ENCODE data around the gene MCC.

Gene MCC

DNA sequence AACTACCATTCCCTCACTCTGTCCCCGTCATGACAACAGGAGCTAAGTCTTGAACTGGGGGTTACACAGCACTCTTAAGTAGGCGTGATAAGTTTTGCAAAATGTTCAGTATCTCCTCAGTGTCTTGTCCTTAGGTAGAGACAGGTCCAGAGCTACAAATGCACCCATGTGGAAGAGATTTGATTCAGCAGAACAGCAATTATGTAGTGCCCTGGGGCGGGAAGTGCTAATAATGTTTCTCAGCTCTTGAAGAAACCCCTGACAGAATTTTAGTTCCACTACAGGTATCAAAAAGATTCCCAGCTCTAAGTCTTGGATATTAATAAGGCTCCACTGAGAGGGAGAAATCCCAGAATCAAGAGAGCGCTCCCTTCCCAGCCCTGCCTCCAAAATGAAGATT, 462.0 kb downstream of the MCC start:
- ATAC-seq, result no peak
- TF ChIP-seq TOX (CRISPR knock-in tag; IDR thresholded peaks at IDR 0.05; ENCODE audit: borderline replicate concordance) (no peak), ARNTL (CRISPR knock-in tag; IDR thresholded peaks at IDR 0.05; ENCODE audit: borderline replicate concordance, low read depth) (no peak), TCF4 (CRISPR knock-in tag; IDR thresholded peaks at IDR 0.05; ENCODE audit: borderline replicate concordance) (no peak), BACH2 (CRISPR knock-in tag; IDR thresholded peaks at IDR 0.05; ENCODE audit: borderline replicate concordance) (no peak), SNAI2 (CRISPR knock-in tag; IDR thresholded peaks at IDR 0.05) (no peak), ZFP3 (CRISPR knock-in tag; IDR thresholded peaks at IDR 0.05) (no peak), ESRRG (CRISPR knock-in tag; IDR thresholded peaks at IDR 0.05) (no peak), ZFP30 (CRISPR knock-in tag; IDR thresholded peaks at IDR 0.05) (no peak), ZNF8 (CRISPR knock-in tag; IDR thresholded peaks at IDR 0.05) (no peak), ISL1 (CRISPR knock-in tag; IDR thresholded peaks at IDR 0.05) (no peak), CSDC2 (CRISPR knock-in tag; IDR thresholded peaks at IDR 0.05) (no peak), OSR1 (CRISPR knock-in tag; IDR thresholded peaks at IDR 0.05) (no peak)
- TF ChIP-seq, protein P1, sequence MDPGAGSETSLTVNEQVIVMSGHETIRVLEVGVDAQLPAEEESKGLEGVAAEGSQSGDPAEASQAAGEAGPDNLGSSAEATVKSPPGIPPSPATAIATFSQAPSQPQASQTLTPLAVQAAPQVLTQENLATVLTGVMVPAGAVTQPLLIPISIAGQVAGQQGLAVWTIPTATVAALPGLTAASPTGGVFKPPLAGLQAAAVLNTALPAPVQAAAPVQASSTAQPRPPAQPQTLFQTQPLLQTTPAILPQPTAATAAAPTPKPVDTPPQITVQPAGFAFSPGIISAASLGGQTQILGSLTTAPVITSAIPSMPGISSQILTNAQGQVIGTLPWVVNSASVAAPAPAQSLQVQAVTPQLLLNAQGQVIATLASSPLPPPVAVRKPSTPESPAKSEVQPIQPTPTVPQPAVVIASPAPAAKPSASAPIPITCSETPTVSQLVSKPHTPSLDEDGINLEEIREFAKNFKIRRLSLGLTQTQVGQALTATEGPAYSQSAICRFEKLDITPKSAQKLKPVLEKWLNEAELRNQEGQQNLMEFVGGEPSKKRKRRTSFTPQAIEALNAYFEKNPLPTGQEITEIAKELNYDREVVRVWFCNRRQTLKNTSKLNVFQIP (CRISPR knock-in tag; IDR thresholded peaks at IDR 0.05; ENCODE audit: borderline replicate concordance, low read depth), result no peak
- TF ChIP-seq, protein P2, sequence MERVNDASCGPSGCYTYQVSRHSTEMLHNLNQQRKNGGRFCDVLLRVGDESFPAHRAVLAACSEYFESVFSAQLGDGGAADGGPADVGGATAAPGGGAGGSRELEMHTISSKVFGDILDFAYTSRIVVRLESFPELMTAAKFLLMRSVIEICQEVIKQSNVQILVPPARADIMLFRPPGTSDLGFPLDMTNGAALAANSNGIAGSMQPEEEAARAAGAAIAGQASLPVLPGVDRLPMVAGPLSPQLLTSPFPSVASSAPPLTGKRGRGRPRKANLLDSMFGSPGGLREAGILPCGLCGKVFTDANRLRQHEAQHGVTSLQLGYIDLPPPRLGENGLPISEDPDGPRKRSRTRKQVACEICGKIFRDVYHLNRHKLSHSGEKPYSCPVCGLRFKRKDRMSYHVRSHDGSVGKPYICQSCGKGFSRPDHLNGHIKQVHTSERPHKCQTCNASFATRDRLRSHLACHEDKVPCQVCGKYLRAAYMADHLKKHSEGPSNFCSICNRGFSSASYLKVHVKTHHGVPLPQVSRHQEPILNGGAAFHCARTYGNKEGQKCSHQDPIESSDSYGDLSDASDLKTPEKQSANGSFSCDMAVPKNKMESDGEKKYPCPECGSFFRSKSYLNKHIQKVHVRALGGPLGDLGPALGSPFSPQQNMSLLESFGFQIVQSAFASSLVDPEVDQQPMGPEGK (CRISPR knock-in tag; IDR thresholded peaks at IDR 0.05; ENCODE audit: borderline replicate concordance), result no peak

DNA sequence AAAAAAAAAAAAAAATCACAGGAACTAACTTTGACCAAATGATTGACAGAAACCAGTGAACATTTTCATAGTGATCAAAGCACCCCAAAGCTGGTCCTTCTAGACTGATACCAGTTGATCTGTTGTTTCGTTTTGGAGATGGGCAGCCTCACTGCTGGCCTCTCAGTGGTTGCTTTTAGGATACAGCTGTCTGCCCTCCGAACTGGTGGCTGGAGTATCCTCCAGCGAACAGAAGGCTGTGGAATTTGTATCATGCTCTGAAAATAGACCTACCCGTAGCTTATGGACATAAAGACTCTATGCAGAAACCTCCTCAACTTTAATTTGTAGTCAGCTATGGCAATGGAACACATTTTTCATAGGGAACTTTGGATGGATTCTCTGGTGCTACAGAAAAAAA, 462.7 kb downstream of the MCC start:
- no peak for TF ChIP-seq ZNF8 (CRISPR knock-in tag; IDR thresholded peaks at IDR 0.05)
- TF ChIP-seq, protein P3, sequence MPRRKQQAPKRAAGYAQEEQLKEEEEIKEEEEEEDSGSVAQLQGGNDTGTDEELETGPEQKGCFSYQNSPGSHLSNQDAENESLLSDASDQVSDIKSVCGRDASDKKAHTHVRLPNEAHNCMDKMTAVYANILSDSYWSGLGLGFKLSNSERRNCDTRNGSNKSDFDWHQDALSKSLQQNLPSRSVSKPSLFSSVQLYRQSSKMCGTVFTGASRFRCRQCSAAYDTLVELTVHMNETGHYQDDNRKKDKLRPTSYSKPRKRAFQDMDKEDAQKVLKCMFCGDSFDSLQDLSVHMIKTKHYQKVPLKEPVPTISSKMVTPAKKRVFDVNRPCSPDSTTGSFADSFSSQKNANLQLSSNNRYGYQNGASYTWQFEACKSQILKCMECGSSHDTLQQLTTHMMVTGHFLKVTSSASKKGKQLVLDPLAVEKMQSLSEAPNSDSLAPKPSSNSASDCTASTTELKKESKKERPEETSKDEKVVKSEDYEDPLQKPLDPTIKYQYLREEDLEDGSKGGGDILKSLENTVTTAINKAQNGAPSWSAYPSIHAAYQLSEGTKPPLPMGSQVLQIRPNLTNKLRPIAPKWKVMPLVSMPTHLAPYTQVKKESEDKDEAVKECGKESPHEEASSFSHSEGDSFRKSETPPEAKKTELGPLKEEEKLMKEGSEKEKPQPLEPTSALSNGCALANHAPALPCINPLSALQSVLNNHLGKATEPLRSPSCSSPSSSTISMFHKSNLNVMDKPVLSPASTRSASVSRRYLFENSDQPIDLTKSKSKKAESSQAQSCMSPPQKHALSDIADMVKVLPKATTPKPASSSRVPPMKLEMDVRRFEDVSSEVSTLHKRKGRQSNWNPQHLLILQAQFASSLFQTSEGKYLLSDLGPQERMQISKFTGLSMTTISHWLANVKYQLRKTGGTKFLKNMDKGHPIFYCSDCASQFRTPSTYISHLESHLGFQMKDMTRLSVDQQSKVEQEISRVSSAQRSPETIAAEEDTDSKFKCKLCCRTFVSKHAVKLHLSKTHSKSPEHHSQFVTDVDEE (CRISPR knock-in tag; IDR thresholded peaks at IDR 0.05), result no peak
- TF ChIP-seq, protein P4, sequence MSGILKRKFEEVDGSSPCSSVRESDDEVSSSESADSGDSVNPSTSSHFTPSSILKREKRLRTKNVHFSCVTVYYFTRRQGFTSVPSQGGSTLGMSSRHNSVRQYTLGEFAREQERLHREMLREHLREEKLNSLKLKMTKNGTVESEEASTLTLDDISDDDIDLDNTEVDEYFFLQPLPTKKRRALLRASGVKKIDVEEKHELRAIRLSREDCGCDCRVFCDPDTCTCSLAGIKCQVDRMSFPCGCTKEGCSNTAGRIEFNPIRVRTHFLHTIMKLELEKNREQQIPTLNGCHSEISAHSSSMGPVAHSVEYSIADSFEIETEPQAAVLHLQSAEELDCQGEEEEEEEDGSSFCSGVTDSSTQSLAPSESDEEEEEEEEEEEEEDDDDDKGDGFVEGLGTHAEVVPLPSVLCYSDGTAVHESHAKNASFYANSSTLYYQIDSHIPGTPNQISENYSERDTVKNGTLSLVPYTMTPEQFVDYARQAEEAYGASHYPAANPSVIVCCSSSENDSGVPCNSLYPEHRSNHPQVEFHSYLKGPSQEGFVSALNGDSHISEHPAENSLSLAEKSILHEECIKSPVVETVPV (CRISPR knock-in tag; IDR thresholded peaks at IDR 0.05), result no peak
- no peak for TF ChIP-seq ARNTL (CRISPR knock-in tag; IDR thresholded peaks at IDR 0.05; ENCODE audit: borderline replicate concordance, low read depth)
- no peak for TF ChIP-seq ISL1 (CRISPR knock-in tag; IDR thresholded peaks at IDR 0.05)
- TF ChIP-seq ZC3H10 (CRISPR knock-in tag; IDR thresholded peaks at IDR 0.05), result no peak
- no peak for TF ChIP-seq ZFP30 (CRISPR knock-in tag; IDR thresholded peaks at IDR 0.05)
- TF ChIP-seq ZFP3 (CRISPR knock-in tag; IDR thresholded peaks at IDR 0.05), result no peak
- TF ChIP-seq ZNF565 (CRISPR knock-in tag; conservative IDR thresholded peaks at IDR 0.05; ENCODE audit: low read depth), result no peak
- no peak for TF ChIP-seq CSDC2 (CRISPR knock-in tag; IDR thresholded peaks at IDR 0.05)
- TF ChIP-seq, protein P5, sequence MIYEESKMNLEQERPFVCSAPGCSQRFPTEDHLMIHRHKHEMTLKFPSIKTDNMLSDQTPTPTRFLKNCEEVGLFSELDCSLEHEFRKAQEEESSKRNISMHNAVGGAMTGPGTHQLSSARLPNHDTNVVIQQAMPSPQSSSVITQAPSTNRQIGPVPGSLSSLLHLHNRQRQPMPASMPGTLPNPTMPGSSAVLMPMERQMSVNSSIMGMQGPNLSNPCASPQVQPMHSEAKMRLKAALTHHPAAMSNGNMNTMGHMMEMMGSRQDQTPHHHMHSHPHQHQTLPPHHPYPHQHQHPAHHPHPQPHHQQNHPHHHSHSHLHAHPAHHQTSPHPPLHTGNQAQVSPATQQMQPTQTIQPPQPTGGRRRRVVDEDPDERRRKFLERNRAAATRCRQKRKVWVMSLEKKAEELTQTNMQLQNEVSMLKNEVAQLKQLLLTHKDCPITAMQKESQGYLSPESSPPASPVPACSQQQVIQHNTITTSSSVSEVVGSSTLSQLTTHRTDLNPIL (CRISPR knock-in tag; IDR thresholded peaks at IDR 0.05; ENCODE audit: low read depth), result no peak
- TF ChIP-seq PPARA (CRISPR knock-in tag; IDR thresholded peaks at IDR 0.05; ENCODE audit: borderline replicate concordance), result no peak
- TF ChIP-seq, protein P1 (CRISPR knock-in tag; IDR thresholded peaks at IDR 0.05; ENCODE audit: borderline replicate concordance, low read depth), result no peak
- no peak for ATAC-seq
